NCI-H510A treated with DMSO at 0.1 percent for 48 hours (cell line): ENCODE measurements around the gene AMOTL2.

Source experiments
- DNase-seq: peaks from one replicate; lab custom pipeline; 2025; lab: John Stamatoyannopoulos, UW

AMOTL2 gene

GRCh38 chr3:134352031-134352671 is 22.1 kb downstream of the AMOTL2 start:
- DNase-seq = no peak

- no peak for DNase-seq
Observed at GRCh38 chr3:134351427-134351826, 22.8 kb downstream of the AMOTL2 start.

DNA sequence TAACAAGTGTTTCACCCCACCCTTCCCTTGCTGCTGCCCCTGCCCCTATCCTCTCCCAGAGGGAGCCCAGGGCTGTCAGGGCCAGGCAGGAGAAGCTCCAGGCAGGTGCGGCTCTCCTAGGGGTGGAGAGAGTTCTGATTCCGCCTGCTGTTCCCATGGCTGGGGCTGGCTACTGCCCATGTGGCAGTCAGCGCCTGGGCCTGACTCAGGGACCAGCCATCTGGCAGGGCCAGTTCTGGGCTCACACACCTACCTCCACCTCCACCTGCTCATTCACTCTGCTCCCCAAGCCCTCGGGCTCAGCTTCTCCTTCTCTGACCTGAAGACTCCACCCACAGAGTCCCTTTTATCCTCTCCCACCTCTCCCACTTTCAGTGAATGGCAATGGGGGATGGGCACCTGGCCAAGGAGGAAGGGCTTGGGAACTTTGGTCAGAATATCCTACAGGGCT is 23.4 kb downstream of the AMOTL2 start:
- DNase-seq = peak; percentile 1

DNA sequence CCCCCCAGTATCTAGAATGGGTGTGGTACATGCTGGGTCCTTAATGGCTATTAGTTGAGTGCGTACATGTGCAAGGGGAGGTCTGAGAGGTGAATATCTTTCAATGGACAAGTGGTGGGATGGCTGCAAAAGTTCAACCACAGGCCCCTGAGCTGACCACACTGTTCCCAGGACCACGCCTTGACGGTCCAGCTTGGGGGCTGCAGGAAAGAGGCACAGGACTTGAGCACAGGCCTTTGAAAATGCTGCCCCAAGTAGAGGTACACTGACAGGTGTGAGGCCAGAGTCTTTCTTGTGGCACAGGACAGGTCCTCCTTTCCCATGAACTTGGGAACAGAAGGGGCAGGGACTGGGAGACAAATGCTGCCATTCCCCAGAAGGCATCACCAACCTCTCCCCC is 24.0 kb downstream of the AMOTL2 start:
- DNase-seq = no peak

- no peak for DNase-seq
Observed at GRCh38 chr3:134348524-134348923, 25.7 kb downstream of the AMOTL2 start.

DNA sequence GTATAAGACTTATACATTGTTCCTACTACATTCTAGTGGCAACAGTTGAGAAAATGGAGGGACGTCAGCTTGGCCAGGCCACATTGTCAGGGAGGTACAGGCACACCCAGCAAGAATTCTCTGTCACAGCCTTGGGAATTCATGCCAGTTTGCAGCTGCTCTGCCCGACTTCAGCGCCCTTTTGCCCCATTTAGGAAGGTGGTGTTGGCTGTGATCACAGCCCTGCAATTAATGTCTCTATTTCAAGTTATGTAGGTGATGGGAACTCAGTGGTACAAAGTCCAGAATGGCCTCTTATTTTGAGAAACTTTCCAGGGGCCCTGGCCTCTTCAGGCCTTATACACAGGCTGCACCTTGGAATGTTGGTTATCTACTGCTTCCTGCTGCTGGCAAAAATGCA is 26.7 kb downstream of the AMOTL2 start:
- no peak for DNase-seq

GRCh38 chr3:134346744-134347143 is 27.5 kb downstream of the AMOTL2 start:
- no peak for DNase-seq

- DNase-seq = no peak
Observed at GRCh38 chr3:134345202-134345601, 29.0 kb downstream of the AMOTL2 start.

DNA sequence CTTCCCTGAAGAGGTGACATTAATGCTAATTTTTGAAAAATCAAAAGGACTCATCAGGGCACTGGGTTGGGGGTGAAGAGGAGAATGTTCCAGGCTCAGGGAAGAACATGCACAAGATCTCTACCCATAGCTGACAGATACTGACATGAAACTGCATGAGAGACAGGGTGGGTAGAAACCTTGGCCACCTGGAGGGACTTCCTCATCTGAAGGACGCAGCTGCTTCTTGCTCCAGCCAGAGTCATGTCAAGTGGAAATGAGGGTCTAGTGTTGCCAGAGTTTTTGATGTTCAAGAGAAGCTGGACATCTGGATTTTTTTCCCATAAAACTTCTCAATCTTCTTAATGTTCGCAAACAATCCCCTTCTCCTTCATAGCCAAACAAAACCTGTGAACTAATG is 29.7 kb downstream of the AMOTL2 start:
- no peak for DNase-seq

- DNase-seq = no peak
Observed at GRCh38 chr3:134342259-134342658, 32.0 kb downstream of the AMOTL2 start.

- peak; percentile 13 for DNase-seq
Observed at GRCh38 chr3:134341389-134341788, 32.9 kb downstream of the AMOTL2 start.

DNA sequence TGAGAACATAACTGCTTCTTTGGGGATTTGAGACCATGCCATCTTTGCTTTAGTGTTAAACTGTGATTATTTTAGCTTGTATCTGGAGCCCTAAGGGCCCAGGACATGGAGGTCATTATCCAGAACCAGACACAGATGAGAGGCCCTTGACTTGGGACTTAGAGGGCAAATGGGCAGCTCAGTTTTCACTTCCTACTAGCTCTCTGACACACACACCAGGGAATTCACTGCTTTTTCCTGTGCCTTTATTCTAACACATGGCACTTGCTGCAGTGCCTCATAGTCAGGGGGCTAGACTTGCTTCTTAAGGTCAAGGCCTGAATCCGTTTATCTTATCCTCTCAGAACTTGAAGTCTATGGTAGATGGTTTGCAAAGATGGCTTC is 33.3 kb downstream of the AMOTL2 start:
- DNase-seq = no peak

GRCh38 chr3:134340362-134340981 is 33.8 kb downstream of the AMOTL2 start:
- no peak for DNase-seq

- no peak for DNase-seq
Observed at GRCh38 chr3:134339913-134340312, 34.3 kb downstream of the AMOTL2 start.

GRCh38 chr3:134339331-134339730 is 34.9 kb downstream of the AMOTL2 start:
- DNase-seq = no peak

DNA sequence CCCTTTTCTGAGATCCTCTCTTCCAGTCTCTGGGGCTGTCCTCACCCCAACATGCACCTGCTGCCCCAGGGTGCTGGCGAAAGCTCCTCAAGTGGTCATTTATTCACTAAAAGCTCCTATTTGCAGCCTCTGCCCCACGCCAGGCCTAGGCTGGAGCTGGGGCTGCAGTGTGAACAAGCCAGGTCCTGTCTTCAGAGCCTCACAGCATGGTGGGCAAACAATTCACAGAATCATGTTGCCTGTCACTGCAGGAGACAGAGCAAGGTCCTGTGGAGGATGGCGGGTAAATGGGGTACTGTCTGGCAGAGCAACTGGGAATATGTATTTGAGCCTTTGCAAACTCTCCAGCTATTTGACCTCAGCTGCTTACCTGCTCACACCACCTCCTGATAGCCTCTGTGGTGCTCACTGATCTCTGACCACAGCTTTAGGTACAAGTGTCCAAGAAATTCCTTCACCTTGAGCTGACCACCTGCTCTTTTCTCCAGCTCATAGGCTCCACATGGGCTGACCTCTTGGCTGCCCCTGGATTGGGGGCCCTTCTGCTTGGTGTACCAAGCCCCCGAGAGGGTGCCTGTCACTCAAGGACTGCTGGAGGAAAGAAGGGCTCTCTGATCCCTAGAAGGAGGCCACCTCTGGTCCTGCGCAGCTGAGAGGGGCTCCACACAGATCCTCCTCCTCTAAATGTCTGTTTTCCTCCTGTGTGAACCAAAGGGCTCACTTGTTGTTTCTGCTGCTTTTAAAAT is 35.6 kb downstream of the AMOTL2 start:
- DNase-seq = no peak

DNA sequence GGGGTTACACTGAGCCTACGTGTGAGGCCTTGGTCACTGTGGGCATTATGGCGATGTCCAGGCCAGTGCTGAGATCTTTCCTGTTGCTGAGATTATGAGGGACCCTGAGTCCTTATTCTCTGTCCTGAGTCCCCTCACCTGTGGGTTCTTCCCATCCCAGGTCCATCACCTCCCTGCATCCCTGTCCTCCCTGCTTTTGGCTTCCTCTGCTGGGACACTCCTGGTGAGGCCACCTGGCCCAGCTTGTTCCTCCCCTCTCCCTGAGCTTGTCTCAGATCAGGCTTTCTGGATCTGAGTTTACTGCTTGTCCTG is 36.1 kb downstream of the AMOTL2 start:
- DNase-seq = no peak

DNA sequence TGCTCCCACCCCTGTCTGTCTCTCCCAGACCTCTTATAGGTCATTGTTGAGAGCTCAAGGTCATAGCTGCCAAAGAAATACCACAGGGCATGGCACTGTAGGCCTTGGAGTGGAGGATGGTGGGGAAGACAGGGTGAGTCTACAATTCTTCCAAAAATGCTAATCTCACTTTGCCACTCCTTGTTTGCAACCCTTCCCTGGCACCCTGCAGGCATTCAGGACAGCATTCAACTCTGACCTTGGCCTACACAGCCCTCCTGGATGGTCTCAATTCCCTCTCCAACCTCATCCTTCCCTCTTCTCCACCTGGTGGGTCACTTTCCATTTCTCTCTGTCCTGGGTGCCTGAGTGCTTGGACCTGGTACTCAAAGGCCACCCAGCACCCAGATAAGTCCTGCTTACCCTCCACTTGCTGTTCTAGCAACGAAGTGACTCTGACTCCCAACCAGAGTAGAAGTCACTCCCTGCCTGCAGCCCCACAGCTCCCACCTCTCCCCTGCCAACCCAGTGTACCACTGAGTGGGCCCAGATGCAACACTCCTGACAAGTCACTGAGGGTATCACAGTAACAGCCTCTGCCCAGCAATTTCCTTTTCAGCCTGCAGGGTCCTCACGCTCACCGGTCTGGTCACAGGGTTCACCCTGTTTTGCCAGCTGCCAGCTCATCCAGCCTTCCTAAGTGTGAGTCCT is 36.6 kb downstream of the AMOTL2 start:
- DNase-seq = no peak

DNA sequence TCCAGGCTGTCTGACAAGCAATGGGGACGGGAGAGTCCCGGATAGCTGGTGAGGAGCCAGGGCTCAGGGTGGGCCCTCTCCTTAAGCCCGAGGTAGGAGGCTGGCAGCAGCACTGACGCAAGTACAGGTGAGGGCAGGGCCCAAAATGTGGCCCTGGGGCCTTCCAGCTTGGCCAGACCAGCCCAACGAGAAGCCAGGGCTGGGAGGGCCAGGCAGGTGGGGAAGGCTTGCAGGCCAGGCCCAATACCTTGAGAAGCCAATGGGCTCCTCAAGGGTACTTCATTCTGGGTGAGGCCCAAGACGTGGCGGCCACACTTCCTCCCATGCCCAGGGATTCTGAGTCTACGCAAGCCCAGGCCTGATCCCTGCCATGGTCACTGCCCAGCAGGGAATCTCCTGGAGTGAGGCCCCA is 37.2 kb downstream of the AMOTL2 start:
- no peak for DNase-seq

DNA sequence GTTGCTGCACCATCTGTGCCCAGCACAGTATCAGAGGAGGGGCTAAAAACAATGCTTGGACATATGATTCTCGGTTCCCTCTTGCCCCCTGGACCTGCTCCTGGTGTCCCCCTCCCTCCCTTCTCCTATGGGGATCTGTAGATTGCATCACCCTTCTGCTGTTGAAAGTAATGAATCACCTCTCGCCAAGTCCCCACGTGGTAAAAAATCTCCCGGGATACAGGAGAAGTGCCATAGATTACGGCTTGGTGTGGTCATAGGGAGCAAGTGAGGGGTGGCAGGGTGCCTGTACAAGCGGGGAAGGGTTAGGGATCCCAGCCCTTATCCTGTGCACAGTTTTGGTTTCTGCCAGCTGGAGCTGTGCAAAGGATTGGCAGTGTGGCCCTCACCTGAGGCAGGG is 37.7 kb downstream of the AMOTL2 start:
- DNase-seq = no peak

GRCh38 chr3:134334901-134335280 is 39.4 kb downstream of the AMOTL2 start:
- DNase-seq = no peak

GRCh38 chr3:134334231-134334900 is 39.9 kb downstream of the AMOTL2 start:
- no peak for DNase-seq
